KOPT-K1 (cell line): ENCODE data around the gene CHAF1B.
"Not testable (repeated sequence)": the region's sequence is repeated elsewhere in the genome, so short reads cannot be mapped to it uniquely, and the experiment has no call there.

Experiments used
- H3K27ac ChIP-seq: fragments of 200-600 bp; sonication (generic); 2 replicates; pipeline ENCODE4 v1.5.1; 2016; ENCODE audit warnings: antibody characterized with exemption, mild to moderate bottlenecking, low read depth, low read length; ENCODE audit not compliant: poor library complexity, severe bottlenecking
- H3K36me3 ChIP-seq: fragments of 200-600 bp; sonication (generic); 2 replicates; pipeline ENCODE4 v1.5.1; 2017; ENCODE audit warnings: antibody characterized with exemption, mild to moderate bottlenecking, low read length, moderate library complexity; ENCODE audit not compliant: insufficient read depth
- H3K9me3 ChIP-seq: fragments of 200-600 bp; sonication (generic); 2 replicates; pipeline ENCODE4 v1.5.1; 2017; ENCODE audit warnings: antibody characterized with exemption, low read length, mild to moderate bottlenecking; ENCODE audit not compliant: insufficient read depth, poor library complexity, severe bottlenecking

Gene CHAF1B

DNA sequence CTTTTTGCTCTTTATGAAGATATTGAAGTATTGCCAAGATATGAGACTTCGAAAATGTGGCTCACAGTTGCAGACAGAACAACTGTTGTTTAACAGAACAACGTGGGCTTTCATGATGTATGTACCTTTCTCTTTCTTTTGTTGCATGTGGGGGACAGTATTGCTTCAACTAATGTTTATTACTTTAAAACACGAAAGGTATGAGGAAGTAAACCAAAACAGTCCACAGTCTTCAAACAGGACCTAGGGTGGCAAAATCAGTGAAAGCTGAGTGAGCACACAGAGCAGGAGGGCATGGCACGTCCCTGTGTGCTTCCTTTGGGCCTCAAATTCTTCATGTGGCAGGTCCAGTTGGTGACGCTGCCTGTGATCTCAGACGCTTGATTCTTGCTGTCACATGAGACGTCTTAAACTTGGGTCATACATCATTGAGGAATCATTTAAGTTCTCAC is 7.8 kb upstream of the CHAF1B start:
- Histone ChIP-seq H3K36me3 (peaks cover 60% of the 10 kb centered on the region), H3K27ac (no peak overlapping the region), H3K9me3 (no peaks in the 10 kb centered on the region)

DNA sequence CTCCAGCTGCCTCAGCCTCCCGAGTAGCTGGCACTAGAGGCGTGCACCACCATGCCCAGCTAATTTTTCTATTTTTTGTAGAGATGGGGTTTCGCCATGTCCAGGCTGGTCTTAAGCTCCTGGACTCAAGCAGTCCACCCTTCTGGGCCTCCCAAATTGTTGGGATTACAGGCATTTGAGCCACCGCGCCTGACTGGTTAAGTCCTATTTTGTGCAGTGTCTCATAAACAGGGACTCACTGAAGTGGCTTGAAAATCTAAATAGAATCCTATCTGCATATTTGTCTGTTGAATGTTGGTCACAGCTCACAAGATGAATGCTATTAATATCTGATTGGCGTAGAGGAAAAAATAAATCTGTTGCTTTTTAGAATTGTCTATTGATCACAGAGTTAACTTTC is 5.9 kb upstream of the CHAF1B start:
- no peaks in the 10 kb centered on the region for H3K9me3 ChIP-seq
- no peak overlapping the region for H3K27ac ChIP-seq
- peaks cover 43% of the 10 kb centered on the region for H3K36me3 ChIP-seq

DNA sequence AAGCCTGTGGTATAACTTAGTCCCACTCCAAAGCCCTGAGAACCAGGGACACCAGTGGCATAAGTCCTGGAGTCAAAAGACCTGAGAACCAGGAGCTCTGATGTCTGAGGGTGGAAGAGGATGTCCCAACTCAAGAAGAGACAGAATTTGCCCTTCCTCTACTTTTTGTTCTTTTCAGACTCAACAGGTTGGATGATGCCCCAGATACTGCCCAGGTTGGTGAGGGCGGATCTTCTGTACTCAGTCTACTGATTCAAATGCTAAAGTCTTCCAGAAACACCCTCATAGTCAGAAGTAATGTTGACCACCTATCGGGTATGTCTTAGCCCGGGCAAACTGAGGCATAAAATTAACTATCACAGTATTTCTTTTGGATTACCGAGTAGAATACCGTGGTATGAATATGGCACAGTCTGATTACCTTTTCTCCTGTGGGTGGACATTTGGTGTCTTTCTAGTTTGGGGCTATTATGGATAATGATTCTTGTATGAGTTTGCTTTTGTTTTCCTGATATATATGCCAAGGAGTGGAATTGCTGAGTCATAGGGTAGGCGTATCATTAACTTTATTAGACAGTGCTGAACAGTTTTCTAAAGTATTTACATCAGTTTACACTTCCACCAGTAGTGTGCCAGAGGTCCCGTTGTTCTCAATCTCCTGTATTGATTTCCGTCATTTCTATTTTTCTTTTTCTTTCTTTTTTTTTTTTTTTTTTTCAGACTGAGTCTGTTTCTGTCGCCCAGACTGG is 3.2 kb upstream of the CHAF1B start:
- Histone ChIP-seq H3K36me3 (peaks cover 24% of the 10 kb centered on the region), H3K9me3 (no peaks in the 10 kb centered on the region), H3K27ac (no peak overlapping the region)

DNA sequence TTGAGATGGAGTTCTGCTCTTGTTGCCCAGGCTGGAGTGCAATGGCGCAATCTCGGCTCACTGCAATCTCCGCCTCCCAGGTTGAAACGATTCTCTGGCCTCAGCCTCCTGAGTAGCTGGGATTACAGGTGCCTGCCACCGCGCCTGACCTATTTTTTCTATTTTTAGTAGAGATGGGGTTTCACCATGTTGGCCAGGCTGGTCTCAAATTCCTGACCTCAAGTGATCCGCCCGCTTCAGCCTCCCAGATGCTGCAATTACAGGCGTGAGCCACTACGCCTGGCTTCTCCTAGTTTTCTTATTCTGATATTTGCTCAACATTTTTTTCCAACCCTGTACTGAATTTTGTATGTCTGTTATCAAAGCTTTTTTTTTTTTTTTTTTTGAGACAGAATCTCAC is 2.5 kb upstream of the CHAF1B start:
- not testable (repeated sequence) for H3K9me3 ChIP-seq, H3K27ac ChIP-seq
- peaks cover 24% of the 10 kb centered on the region for H3K36me3 ChIP-seq

DNA sequence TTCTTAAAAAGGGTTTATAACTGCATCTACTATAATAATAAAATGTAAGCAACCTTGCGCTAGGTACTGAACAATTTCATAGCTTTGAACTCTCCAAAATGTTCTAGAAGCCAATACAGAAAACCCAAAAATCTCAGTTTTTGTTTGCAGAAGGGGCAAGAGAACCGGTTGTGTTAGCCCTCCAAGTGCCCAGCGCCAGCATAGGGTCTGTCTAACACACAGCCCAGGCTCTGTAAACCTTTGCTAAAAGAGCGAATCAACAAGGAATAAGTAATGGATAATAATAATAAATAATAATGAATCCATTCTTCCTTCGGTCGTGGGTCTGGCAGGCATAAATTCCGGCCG is 333 bp upstream of the CHAF1B start:
- Histone ChIP-seq H3K27ac (peak overlapping the region; percentile 77), H3K9me3 (no peaks in the 10 kb centered on the region), H3K36me3 (peaks cover 37% of the 10 kb centered on the region)

DNA sequence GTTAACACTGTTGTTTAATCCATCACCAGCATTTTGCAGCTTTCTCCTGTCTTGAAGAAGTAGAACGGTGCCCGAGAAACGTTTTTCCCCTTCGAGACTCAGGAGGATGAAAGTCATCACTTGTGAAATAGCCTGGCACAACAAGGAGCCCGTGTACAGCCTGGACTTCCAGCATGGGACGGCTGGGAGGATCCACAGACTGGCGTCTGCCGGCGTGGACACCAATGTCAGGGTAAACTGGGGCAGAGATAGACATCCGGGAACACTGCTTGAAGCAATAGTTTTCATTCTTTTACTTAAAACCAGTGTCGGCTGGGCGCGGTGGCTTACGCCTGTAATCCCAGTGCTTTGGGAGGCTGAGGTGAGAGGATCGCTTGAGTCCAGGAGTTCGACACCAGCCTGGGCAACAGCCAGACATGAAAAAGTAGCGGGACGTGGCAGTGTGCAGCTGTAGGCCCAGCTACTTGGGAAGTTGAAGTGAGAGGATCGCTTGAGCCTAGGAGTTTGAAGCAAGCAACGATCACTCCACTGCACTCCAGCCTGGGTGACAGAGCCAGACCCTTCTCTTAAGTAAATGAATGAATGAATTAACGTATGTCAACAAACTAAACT is 945 bp downstream of the CHAF1B start:
- Histone ChIP-seq H3K27ac (peak overlapping the region; percentile 77), H3K9me3 (no peaks in the 10 kb centered on the region), H3K36me3 (peaks cover 50% of the 10 kb centered on the region)

DNA sequence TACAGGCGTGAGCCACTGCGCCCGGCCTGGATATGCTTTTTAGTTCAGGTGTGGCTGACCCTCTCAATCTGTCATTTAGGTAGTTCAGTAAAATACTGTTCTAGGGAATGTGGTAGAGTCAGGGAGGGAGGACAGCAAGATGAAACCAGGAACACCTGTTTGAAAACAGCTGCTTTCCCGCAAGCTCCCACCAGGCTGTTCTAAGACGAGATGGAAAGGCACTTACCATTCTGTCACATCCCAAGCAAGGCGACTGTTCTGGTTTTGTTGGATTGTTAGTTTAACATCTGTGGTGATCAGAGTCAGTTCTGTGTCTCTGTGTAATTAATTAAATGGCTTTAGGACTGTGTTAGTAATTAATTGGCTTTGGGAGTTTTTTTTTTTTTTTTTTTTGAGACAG is 2.9 kb downstream of the CHAF1B start:
- H3K27ac ChIP-seq, result no peak overlapping the region
- H3K9me3 ChIP-seq, result peaks cover 4% of the 10 kb centered on the region
- peaks cover 67% of the 10 kb centered on the region for H3K36me3 ChIP-seq

DNA sequence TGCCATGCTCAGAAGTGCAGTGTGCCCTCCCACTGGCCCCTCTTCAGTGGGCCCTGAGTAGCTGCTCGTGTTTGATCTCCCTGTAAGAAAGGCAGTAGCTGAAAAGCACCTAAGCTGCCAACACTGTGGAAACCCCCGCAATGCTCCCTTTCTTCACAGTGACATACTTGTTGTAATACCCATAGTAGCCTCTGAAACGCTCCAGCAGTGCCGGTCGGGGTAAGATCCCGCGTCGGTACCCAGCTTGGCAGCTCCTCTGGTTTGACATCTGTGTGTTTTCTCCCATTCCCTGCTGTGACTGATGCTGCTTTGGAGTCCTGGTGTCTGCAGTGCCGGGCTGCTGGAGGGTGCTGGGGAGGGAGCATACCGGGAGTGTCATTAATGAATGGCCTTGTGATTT is 3.6 kb downstream of the CHAF1B start:
- Histone ChIP-seq H3K9me3 (peaks cover 4% of the 10 kb centered on the region), H3K36me3 (peaks cover 72% of the 10 kb centered on the region), H3K27ac (no peak overlapping the region)

DNA sequence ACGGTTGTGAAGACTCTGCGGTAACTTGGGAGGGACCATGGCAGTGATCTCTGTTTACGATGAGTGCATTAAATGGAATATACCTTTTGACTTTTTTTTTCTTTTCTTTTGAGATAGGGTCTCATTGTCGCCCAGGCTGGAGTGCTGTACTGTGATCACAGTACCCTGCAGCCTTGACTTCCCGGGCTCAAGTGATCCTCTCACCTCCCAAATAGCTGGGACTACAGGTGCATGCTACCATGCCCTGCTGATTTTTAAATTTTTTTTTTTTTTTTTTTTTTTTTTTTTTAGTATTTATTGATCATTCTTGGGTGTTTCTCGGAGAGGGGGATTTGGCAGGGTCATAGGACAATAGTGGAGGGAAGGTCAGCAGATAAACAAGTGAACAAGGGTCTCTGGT is 6.5 kb downstream of the CHAF1B start:
- H3K9me3 ChIP-seq, H3K27ac ChIP-seq: not testable (repeated sequence)
- H3K36me3 ChIP-seq, result peaks cover 96% of the 10 kb centered on the region

DNA sequence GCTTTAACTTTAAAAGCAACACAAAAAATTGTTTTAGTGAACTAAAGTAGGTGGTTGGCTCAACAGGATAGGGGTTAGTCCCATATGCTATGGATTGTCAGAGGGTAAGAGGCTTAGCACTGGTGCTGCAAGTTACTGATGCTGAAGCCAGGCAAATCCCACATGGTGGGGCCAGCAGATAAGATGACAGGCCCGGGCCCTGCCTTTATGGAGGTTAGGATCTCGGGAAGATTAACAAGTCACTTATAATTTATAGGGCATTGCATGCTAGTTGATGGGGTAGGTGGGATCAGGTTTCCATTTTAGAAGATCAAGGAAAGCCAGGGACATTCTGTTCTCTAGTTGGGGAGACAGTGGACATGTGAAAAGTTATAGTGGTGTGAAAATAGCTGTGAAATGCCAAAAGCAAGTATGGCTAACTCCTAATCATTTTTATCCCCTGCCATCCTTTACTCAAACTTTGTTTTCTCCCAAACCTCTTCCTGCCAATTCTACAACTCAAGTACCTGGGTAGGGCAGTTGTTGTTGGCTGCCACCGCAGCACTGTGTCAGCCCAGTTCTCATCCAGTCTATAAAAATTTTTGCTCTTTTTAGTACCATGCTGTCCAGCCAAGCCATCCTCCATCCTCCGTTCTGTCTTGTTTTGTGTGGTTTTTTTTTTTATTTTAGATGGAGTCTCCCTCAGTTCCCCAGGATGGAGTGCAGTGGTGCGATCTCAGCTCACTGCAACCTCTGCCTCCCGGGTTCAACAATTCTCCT is 10.3 kb downstream of the CHAF1B start:
- H3K9me3 ChIP-seq, result peaks cover 4% of the 10 kb centered on the region
- no peak overlapping the region for H3K27ac ChIP-seq
- H3K36me3 ChIP-seq, result peaks cover 94% of the 10 kb centered on the region

DNA sequence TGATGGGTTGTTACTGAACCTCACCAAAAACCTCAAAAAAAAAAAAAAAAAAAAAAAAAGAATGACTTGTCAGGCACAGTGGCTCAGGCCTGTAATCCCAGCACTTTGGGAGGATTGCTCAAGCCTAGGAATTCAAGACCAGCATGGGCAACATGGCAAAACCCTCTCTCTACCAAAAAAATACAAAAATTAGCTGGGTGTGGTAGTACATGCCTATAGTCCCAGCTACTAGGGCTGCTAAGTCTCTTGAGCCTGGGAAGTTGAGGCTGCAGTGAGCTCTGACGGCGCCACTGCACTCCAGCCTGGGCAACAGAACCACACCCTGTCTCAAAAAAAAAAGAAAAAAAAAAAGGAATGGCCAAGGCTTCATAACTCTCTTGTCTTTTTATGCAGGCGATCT is 11.1 kb downstream of the CHAF1B start:
- H3K36me3 ChIP-seq, result peaks cover 92% of the 10 kb centered on the region
- no peak overlapping the region for H3K27ac ChIP-seq
- H3K9me3 ChIP-seq, result peaks cover 3% of the 10 kb centered on the region

DNA sequence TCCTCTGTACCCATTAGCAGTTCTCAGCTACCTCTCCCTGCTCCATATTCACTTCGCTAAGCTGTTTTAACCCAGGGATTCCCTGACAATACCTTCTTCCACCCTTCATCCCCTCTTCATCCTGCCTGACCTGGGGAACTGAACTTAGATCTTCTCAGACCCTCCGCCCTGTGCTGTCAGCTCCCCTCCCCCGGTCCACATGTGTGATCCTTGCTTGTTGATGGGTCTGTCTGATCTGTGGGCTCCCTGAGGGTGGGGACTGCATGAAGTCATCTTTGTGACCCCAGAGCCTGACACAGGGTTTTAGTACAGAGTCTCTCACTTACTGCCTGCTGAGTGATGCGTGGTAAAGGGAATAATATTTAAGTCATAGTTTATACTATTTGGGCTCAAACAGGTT is 11.8 kb downstream of the CHAF1B start:
- H3K36me3 ChIP-seq, result peaks cover 91% of the 10 kb centered on the region
- no peaks in the 10 kb centered on the region for H3K9me3 ChIP-seq
- no peak overlapping the region for H3K27ac ChIP-seq

DNA sequence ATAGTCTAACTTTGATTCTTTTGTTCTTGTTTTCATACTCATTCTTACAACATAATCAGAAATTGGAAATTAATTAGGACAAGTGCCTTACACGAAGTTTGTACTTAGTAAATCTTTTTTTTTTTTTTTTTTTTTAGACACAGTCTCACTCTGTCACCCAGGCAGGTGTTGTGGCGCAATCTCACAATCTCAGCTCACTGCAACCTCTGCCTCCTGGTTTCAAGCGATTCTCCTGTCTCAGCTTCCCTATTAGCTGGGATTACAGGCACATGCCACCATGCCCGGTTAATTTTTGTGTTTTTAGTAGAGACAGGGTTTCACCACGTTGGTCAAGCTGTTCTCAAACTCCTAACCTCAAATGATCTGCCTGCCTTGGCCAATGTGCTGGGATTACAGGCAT is 12.4 kb downstream of the CHAF1B start:
- H3K36me3 ChIP-seq, result peaks cover 93% of the 10 kb centered on the region
- no peak overlapping the region for H3K27ac ChIP-seq

DNA sequence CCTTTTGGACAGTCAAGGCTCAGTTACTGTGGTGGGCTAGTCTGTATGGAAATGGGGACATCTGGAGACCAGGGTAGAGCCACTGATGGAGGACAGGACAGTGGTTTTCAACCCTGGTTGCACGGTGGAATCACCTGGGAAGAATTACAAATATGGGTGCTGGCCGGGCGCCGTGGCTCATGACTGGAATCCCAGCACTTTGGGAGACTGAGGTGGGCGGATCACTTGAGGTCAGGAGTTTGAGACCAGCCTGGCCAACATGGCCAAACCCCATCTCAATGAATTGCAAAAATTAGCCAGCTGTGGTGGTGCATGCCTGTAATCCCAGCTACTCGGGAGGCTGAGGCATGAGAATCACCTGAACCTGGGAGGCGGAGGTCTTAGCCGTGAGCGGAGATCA is 14.5 kb downstream of the CHAF1B start:
- H3K36me3 ChIP-seq, result peaks cover 87% of the 10 kb centered on the region
- H3K27ac ChIP-seq, H3K9me3 ChIP-seq: not testable (repeated sequence)

More for the DNA sequence above, 12.4 kb downstream of the CHAF1B start:
- H3K9me3 ChIP-seq, result no peaks in the 10 kb centered on the region

DNA sequence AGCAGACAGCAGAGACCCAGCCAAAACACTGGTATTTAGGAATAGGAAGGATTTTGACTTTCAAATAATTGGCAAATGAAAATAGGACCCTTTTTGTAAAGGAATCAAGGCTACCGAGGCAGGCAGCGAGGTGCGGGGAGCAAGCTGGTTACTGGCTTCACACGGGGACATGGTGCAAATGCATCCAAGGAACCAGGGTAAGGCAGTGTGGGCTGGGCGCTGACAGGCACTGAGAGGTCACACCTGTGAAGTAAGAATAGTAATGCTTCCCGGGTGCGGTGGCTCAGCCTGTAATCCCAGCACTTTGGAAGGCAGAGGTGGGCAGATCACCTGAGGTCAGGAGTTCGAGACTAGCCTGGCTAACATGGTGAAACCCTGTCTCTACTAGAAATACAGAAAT is 15.5 kb downstream of the CHAF1B start:
- H3K9me3 ChIP-seq, result no peaks in the 10 kb centered on the region
- H3K36me3 ChIP-seq, result peaks cover 85% of the 10 kb centered on the region
- no peak overlapping the region for H3K27ac ChIP-seq
